Endothelial cell of umbilical vein (primary cell): ENCODE results near the gene PIK3C2G. TPM values are rescaled to one million over a fixed set of nuclear protein-coding genes. Genes with fewer than 3 reads are reported as not detected.

Source experiments
- BruUV-seq: library from RNA; stranded (reverse); fragments of 400-500 nt; replicated peaks from 2 replicates; lab custom pipeline; 2021; lab: Mats Ljungman, UMichigan
- CTCF ChIA-PET: fragments of 300-600, 350-600 bp; sonication (Branson Sonifier 250); formaldehyde crosslinking; loops from one replicate; lab custom pipeline; 2021; ENCODE audit warnings: antibody characterized with exemption, inconsistent platforms; lab: Charles Lee
- POLR2A ChIA-PET: fragments of 300-600, 350-600 bp; sonication (Branson Sonifier 250); formaldehyde crosslinking; loops from one replicate; lab custom pipeline; 2021; ENCODE audit warnings: antibody characterized with exemption, inconsistent platforms; lab: Charles Lee
- DNase-seq: peaks from one replicate; pipeline ENCODE4 v3.0.0-alpha.2; 2011; ENCODE audit warnings: low read depth, low spot score
- FAIRE-seq: peaks from 2 replicates; lab custom pipeline; 2011; peaks lifted over from hg19 to GRCh38; lab: Jason Lieb, UNC
- H2AFZ ChIP-seq: 2 replicates; pipeline ENCODE4 v1.6.0; 2012; ENCODE audit warnings: low read depth, low read length, control low read depth, inconsistent platforms
- H3K27ac ChIP-seq: 2 replicates; pipeline ENCODE4 v1.5.1; 2011; ENCODE audit warnings: low read depth, mild to moderate bottlenecking, control low read depth, low read length, moderate library complexity; ENCODE audit not compliant: insufficient read depth
- H3K27me3 ChIP-seq, 2 experiments: 2 replicates each; pipeline versions ENCODE4 v1.6.0 to v1.6.1; 2011; ENCODE audit warnings: low read length in 2 of 2, mixed read lengths in 1 of 2; ENCODE audit not compliant: control insufficient read depth in 2 of 2, insufficient read depth in 2 of 2
- H3K36me3 ChIP-seq, 2 experiments: 2 replicates in 1 of 2; 3 replicates in 1 of 2; pipeline ENCODE4 v1.5.1; 2011; ENCODE audit warnings: low read length in 2 of 2, mild to moderate bottlenecking in 1 of 2, moderate library complexity in 1 of 2; ENCODE audit not compliant: control insufficient read depth in 2 of 2, insufficient read depth in 2 of 2; ENCODE audit errors: extremely low read depth in 1 of 2
- H3K4me1 ChIP-seq: 3 replicates; pipeline ENCODE4 v1.5.1; 2011; ENCODE audit warnings: mild to moderate bottlenecking, low read length; ENCODE audit not compliant: control insufficient read depth, insufficient read depth; ENCODE audit errors: extremely low read depth
- H3K4me2 ChIP-seq: 2 replicates; pipeline ENCODE4 v1.6.1; 2011; ENCODE audit warnings: low read length, control low read depth, mixed read lengths; ENCODE audit not compliant: insufficient read depth
- H3K4me3 ChIP-seq, 3 experiments: fragments of 200-600 bp in 1 of 3; sonication (generic), shearing (Covaris generic) in 1 of 3; replicated peaks in 1 of 3; 2 replicates each; pipeline ENCODE4 v1.5.1; 2011 to 2016; ENCODE audit warnings: control low read depth in 3 of 3, low read length in 3 of 3, mild to moderate bottlenecking in 2 of 3, inconsistent platforms in 1 of 3, low read depth in 1 of 3, moderate library complexity in 1 of 3; ENCODE audit not compliant: insufficient read depth in 1 of 3
- H3K79me2 ChIP-seq: 2 replicates; pipeline ENCODE4 v1.6.0; 2012; ENCODE audit warnings: low read length, inconsistent platforms; ENCODE audit not compliant: control insufficient read depth, insufficient read depth
- H3K9ac ChIP-seq: replicated peaks from 2 replicates; pipeline ENCODE3; 2011; ENCODE audit warnings: low read length, control low read depth; ENCODE audit not compliant: insufficient read depth; ENCODE audit errors: extremely low read depth
- H3K9me1 ChIP-seq: replicated peaks from 3 replicates; pipeline ENCODE4 v1.6.0; 2011; ENCODE audit warnings: mild to moderate bottlenecking, low read length; ENCODE audit not compliant: control insufficient read depth, insufficient read depth; ENCODE audit errors: extremely low read depth
- H3K9me3 ChIP-seq: replicated peaks from 2 replicates; pipeline ENCODE4 v1.5.1; 2012; ENCODE audit warnings: low read length, inconsistent platforms; ENCODE audit not compliant: control insufficient read depth, insufficient read depth
- H4K20me1 ChIP-seq: replicated peaks from 2 replicates; pipeline ENCODE3; 2011; ENCODE audit warnings: mild to moderate bottlenecking, low read length; ENCODE audit not compliant: control insufficient read depth, insufficient read depth; ENCODE audit errors: extremely low read depth
- EZH2 ChIP-seq: IDR thresholded peaks from 2 replicates; pipeline ENCODE4 v1.6.1; 2012; ENCODE audit warnings: borderline replicate concordance, low read depth, mild to moderate bottlenecking, moderate library complexity, low read length, inconsistent platforms; ENCODE audit not compliant: severe bottlenecking
- FOS ChIP-seq: IDR thresholded peaks from 2 replicates; pipeline ENCODE4 v1.6.1; 2011; ENCODE audit warnings: mild to moderate bottlenecking, low read length, moderate library complexity, borderline replicate concordance; ENCODE audit not compliant: insufficient read depth
- GATA2 ChIP-seq: IDR thresholded peaks from 2 replicates; pipeline ENCODE4 v1.7.0; 2011; ENCODE audit warnings: low read depth, mild to moderate bottlenecking, moderate library complexity, mixed read lengths, low read length; ENCODE audit not compliant: insufficient read length, insufficient read depth
- JUN ChIP-seq: IDR thresholded peaks from 2 replicates; pipeline ENCODE4 v1.6.1; 2011; ENCODE audit warnings: borderline replicate concordance, low read depth; ENCODE audit not compliant: insufficient read length, insufficient read depth
- MYC ChIP-seq: IDR thresholded peaks from one replicate; pipeline ENCODE4 v1.6.1; 2011; ENCODE audit warnings: mild to moderate bottlenecking, low read depth, low read length
- POLR2A ChIP-seq: IDR thresholded peaks from 2 replicates; pipeline ENCODE4 v1.6.1; 2012; ENCODE audit warnings: low read depth, mild to moderate bottlenecking, control low read depth, low read length
- POLR2AphosphoS5 ChIP-seq: IDR thresholded peaks from 2 replicates; pipeline ENCODE4 v1.6.1; 2012; ENCODE audit warnings: low read depth, mild to moderate bottlenecking, control low read depth, low read length, moderate library complexity; ENCODE audit not compliant: insufficient read depth
- dilution Hi-C: fragments of 300-500 bp; cut with MboI; formaldehyde crosslinking; loops from one replicate; pipeline ENCODE4 v1.15.0; 2019; ENCODE audit warnings: low sequenced_read_pairs; ENCODE audit not compliant: extremely low pct_ligation_motif_present
- intact Hi-C: fragments of 100-400 bp; cut with micrococcal nuclease; formaldehyde crosslinking; loops from one replicate; pipeline ENCODE4 v1.10.0; 2022
- polyA plus RNA-seq, 4 experiments: library from polyadenylated mRNA; depleted of rRNA in 3 of 4; stranded (reverse) in 3 of 4; unstranded in 1 of 4; fragments of >200 nt; gene quantifications; 2 replicates each; pipeline versions ENCODE4 v1.2.1 to v1.2.3, GENCODE V29; 2011 to 2012; ENCODE audit warnings: missing spikeins in 1 of 4
- total RNA-seq: library from RNA; stranded (reverse); gene quantifications from 2 replicates; pipeline ENCODE4 v1.2.3, GENCODE V29; 2021
- TF ChIP-seq, protein P1 (sequence below): IDR thresholded peaks from 2 replicates; pipeline ENCODE4 v1.6.1; 2011; ENCODE audit not compliant: insufficient read depth, insufficient read length
- TF ChIP-seq, protein P2 (sequence below), 2 donors: IDR thresholded peaks; 1 replicate in 1 of 2; 2 replicates in 1 of 2; pipeline ENCODE4 v1.5.1; 2011; ENCODE audit warnings: low read length in 2 of 2, mild to moderate bottlenecking in 2 of 2, moderate library complexity in 2 of 2, control low read depth in 1 of 2, inconsistent platforms in 1 of 2, low read depth in 1 of 2; ENCODE audit not compliant: insufficient read depth in 1 of 2; ENCODE audit errors: extremely low read depth in 1 of 2

Gene PIK3C2G
- total and polyA plus RNA-seq, 2 donors (not counting 3 experiments of a cell fraction or from before 2014, with no cell fraction given), result not detected

GRCh38 chr12:18689771-18690170, 428.5 kb downstream of the PIK3C2G start:
- no TSS peak for BruUV-seq
- CTCF ChIA-PET, result no interaction called here
- no peak overlapping the region for H3K4me3 ChIP-seq

GRCh38 chr12:18690653-18691052, 429.3 kb downstream of the PIK3C2G start:
- H3K79me2 ChIP-seq, result no peaks in the 10 kb centered on the region
- TF ChIP-seq EZH2 (no peak), POLR2AphosphoS5 (no peak), GATA2 (no peak), FOS (no peak), MYC (no peak), POLR2A (no peak), JUN (no peak)
- TF ChIP-seq, protein P1, sequence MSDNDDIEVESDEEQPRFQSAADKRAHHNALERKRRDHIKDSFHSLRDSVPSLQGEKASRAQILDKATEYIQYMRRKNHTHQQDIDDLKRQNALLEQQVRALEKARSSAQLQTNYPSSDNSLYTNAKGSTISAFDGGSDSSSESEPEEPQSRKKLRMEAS, result no peak
- TF ChIP-seq, protein P2, sequence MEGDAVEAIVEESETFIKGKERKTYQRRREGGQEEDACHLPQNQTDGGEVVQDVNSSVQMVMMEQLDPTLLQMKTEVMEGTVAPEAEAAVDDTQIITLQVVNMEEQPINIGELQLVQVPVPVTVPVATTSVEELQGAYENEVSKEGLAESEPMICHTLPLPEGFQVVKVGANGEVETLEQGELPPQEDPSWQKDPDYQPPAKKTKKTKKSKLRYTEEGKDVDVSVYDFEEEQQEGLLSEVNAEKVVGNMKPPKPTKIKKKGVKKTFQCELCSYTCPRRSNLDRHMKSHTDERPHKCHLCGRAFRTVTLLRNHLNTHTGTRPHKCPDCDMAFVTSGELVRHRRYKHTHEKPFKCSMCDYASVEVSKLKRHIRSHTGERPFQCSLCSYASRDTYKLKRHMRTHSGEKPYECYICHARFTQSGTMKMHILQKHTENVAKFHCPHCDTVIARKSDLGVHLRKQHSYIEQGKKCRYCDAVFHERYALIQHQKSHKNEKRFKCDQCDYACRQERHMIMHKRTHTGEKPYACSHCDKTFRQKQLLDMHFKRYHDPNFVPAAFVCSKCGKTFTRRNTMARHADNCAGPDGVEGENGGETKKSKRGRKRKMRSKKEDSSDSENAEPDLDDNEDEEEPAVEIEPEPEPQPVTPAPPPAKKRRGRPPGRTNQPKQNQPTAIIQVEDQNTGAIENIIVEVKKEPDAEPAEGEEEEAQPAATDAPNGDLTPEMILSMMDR (IDR thresholded peaks at IDR 0.05; ENCODE audit: extremely low read depth in 1 of 2, insufficient read depth in 1 of 2, low read depth in 1 of 2, low read length in 2 of 2), result no peak
- no peak overlapping the region for H3K9ac ChIP-seq
- no peak for DNase-seq
- no peaks in the 10 kb centered on the region for H3K27me3 ChIP-seq
- no peak overlapping the region for H3K27ac ChIP-seq
- BruUV-seq, result no TSS peak
- no peaks in the 10 kb centered on the region for H3K9me3 ChIP-seq
- no peak for FAIRE-seq
- H3K36me3 ChIP-seq, result no peaks in the 10 kb centered on the region
- no peak overlapping the region for H2AFZ ChIP-seq
- no peak overlapping the region for H3K4me2 ChIP-seq
- no peak overlapping the region for H3K4me3 ChIP-seq
- CTCF ChIA-PET, result no interaction called here
- H4K20me1 ChIP-seq, result no peaks in the 10 kb centered on the region
- H3K9me1 ChIP-seq, result no peaks in the 10 kb centered on the region
- intact Hi-C loops (no loop called here), dilution Hi-C loops (no loop called here)
- H3K4me1 ChIP-seq, result no peaks in the 10 kb centered on the region
- POLR2A ChIA-PET, result no interaction called here

More at GRCh38 chr12:18689771-18690170, 428.5 kb downstream of the PIK3C2G start:
- no peaks in the 10 kb centered on the region for H3K27me3 ChIP-seq
- DNase-seq (no peak), FAIRE-seq (no peak)
- no peaks in the 10 kb centered on the region for H3K9me1 ChIP-seq
- TF ChIP-seq POLR2A (no peak), MYC (no peak), JUN (no peak), FOS (no peak)
- TF ChIP-seq, protein P1, result no peak
- no peak overlapping the region for H3K4me2 ChIP-seq
- no peak overlapping the region for H2AFZ ChIP-seq
- H3K9me3 ChIP-seq, result no peaks in the 10 kb centered on the region
- H4K20me1 ChIP-seq, result no peaks in the 10 kb centered on the region
- no peaks in the 10 kb centered on the region for H3K79me2 ChIP-seq
- no peak overlapping the region for H3K9ac ChIP-seq
- H3K4me1 ChIP-seq, result no peaks in the 10 kb centered on the region
- no peak overlapping the region for H3K27ac ChIP-seq
- dilution Hi-C loops, result no loop called here
- intact Hi-C loops, result no loop called here
- no peaks in the 10 kb centered on the region for H3K36me3 ChIP-seq
- POLR2A ChIA-PET, result no interaction called here
